Measurements from ENCODE around the gene CD244. TPM values are rescaled to one million over a fixed set of nuclear protein-coding genes. Genes with fewer than 3 reads are reported as not detected.

The CD244 gene
- total and polyA plus RNA-seq, 2 experiments from 2014 or later: 0.47 to 1.2 TPM

DNA sequence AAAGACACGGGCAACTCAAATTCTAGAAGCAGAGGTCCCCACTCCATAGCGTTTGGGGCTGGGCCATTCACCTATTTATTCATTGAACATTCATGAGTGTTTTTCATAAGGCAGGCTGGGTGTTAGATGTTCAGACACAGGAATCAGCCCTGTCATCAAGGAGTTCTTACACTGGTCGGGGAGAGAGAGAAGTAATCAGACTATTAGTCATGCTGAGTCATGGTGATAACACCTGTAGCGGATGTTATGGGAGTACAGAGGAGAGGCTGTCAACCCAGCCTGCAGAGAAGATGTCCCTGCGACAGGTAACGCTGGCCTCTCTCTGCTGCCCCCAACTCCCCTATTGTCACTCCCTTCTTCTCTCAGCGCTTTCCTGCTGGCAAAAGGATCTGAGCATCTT lies 49.5 kb downstream of the CD244 start:
- TF ChIP-seq EZH2 (IDR thresholded peaks at IDR 0.05; ENCODE audit: borderline replicate concordance): no peak
- TF ChIP-seq, protein P1, sequence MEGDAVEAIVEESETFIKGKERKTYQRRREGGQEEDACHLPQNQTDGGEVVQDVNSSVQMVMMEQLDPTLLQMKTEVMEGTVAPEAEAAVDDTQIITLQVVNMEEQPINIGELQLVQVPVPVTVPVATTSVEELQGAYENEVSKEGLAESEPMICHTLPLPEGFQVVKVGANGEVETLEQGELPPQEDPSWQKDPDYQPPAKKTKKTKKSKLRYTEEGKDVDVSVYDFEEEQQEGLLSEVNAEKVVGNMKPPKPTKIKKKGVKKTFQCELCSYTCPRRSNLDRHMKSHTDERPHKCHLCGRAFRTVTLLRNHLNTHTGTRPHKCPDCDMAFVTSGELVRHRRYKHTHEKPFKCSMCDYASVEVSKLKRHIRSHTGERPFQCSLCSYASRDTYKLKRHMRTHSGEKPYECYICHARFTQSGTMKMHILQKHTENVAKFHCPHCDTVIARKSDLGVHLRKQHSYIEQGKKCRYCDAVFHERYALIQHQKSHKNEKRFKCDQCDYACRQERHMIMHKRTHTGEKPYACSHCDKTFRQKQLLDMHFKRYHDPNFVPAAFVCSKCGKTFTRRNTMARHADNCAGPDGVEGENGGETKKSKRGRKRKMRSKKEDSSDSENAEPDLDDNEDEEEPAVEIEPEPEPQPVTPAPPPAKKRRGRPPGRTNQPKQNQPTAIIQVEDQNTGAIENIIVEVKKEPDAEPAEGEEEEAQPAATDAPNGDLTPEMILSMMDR (IDR thresholded peaks at IDR 0.05; ENCODE audit: poor library complexity): no peak
- no peak for TF ChIP-seq EZH2phosphoT487 (IDR thresholded peaks at IDR 0.05; ENCODE audit: low read depth, severe bottlenecking, unreplicated experiment)
- Histone ChIP-seq H3K9me3 (ENCODE audit: low read depth) (no peaks in the 10 kb centered on the region), H3K36me3 (replicated peaks; ENCODE audit: insufficient read depth, low read depth) (no peaks in the 10 kb centered on the region), H3K4me1 (ENCODE audit: insufficient read depth) (no peaks in the 10 kb centered on the region), H3K9me2 (replicated peaks; ENCODE audit: insufficient read depth) (no peaks in the 10 kb centered on the region), H3K4me2 (no peak overlapping the region), H2AFZ (no peak overlapping the region), H3K4me3 (no peak overlapping the region), H3K27me3 (no peaks in the 10 kb centered on the region), H4K20me1 (ENCODE audit: insufficient read depth, poor library complexity, severe bottlenecking) (no peaks in the 10 kb centered on the region), H3K27ac (no peak overlapping the region), H3K79me2 (no peaks in the 10 kb centered on the region)
- DNase-seq (ENCODE audit: low spot score): peak; percentile 65
- WGBS (ENCODE audit: low lambda C conversion rate, missing lambda C conversion rate): 68% methylated on average over 7 of the region's 7 CpGs

DNA sequence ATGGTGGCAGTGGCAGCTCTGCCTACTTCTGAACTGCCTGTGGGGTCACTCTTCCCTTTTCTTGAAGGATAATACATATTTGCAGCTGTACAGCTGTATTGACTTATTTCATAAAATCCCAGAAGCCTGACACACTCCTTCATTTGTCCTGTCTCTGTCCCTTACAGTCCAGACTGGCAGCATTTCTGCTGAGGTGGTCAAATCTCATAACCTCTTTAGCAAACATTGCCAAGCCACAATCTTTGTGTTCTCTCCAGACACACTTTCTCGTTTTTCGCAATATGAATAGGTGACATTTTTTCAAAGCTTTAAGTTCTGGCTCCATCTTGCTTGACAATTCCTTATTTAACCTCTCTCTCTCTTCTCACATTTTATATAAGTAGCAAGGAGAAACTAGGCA lies 51.5 kb downstream of the CD244 start:
- no peak overlapping the region for H2AFZ ChIP-seq
- no peaks in the 10 kb centered on the region for H4K20me1 ChIP-seq (ENCODE audit: insufficient read depth, poor library complexity, severe bottlenecking)
- H3K36me3 ChIP-seq (replicated peaks; ENCODE audit: insufficient read depth, low read depth): no peaks in the 10 kb centered on the region
- H3K4me1 ChIP-seq (ENCODE audit: insufficient read depth): no peaks in the 10 kb centered on the region
- no peaks in the 10 kb centered on the region for H3K27me3 ChIP-seq
- TF ChIP-seq, protein P1 (IDR thresholded peaks at IDR 0.05; ENCODE audit: poor library complexity): no peak
- no peak for TF ChIP-seq EZH2 (IDR thresholded peaks at IDR 0.05; ENCODE audit: borderline replicate concordance)
- TF ChIP-seq EZH2phosphoT487 (IDR thresholded peaks at IDR 0.05; ENCODE audit: low read depth, severe bottlenecking, unreplicated experiment): no peak
- H3K9me3 ChIP-seq (ENCODE audit: low read depth): no peaks in the 10 kb centered on the region
- WGBS (ENCODE audit: low lambda C conversion rate, missing lambda C conversion rate): 75% methylated on average over 2 of the region's 2 CpGs
- no peak for DNase-seq (ENCODE audit: low spot score)
- no peak overlapping the region for H3K4me3 ChIP-seq
- H3K27ac ChIP-seq: no peak overlapping the region
- H3K4me2 ChIP-seq: no peak overlapping the region
- no peaks in the 10 kb centered on the region for H3K9me2 ChIP-seq (replicated peaks; ENCODE audit: insufficient read depth)
- H3K79me2 ChIP-seq: no peaks in the 10 kb centered on the region

DNA sequence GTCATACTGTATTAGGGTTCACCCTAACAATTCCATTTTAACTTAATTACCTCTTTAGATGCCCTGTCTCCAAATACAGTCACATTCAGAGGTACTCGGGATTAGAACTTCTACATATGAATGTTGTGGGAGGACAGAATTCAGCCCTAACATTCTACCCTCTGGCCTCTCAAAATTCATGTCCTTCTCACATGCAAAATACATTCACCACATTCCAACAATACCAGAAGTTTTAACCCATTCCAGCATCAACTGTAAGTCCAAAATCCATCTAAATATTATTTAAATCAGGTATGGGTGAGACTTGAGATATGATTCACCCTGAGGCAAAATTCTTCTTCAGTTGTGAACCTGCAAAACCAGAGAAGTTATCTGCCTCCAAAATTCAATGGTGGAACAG lies 52.2 kb downstream of the CD244 start:
- Histone ChIP-seq H3K4me2 (no peak overlapping the region), H4K20me1 (ENCODE audit: insufficient read depth, poor library complexity, severe bottlenecking) (no peaks in the 10 kb centered on the region), H3K79me2 (no peaks in the 10 kb centered on the region), H3K9me3 (ENCODE audit: low read depth) (no peaks in the 10 kb centered on the region), H2AFZ (no peak overlapping the region), H3K4me3 (no peak overlapping the region), H3K9me2 (replicated peaks; ENCODE audit: insufficient read depth) (no peaks in the 10 kb centered on the region), H3K27me3 (no peaks in the 10 kb centered on the region), H3K27ac (no peak overlapping the region), H3K36me3 (replicated peaks; ENCODE audit: insufficient read depth, low read depth) (no peaks in the 10 kb centered on the region), H3K4me1 (ENCODE audit: insufficient read depth) (no peaks in the 10 kb centered on the region)
- no peak for DNase-seq (ENCODE audit: low spot score)
- TF ChIP-seq EZH2phosphoT487 (IDR thresholded peaks at IDR 0.05; ENCODE audit: low read depth, severe bottlenecking, unreplicated experiment): no peak
- TF ChIP-seq EZH2 (IDR thresholded peaks at IDR 0.05; ENCODE audit: borderline replicate concordance): no peak
- TF ChIP-seq, protein P1 (IDR thresholded peaks at IDR 0.05; ENCODE audit: poor library complexity): no peak
- WGBS (ENCODE audit: low lambda C conversion rate, missing lambda C conversion rate): 46% methylated on average over 1 of the region's 1 CpG

DNA sequence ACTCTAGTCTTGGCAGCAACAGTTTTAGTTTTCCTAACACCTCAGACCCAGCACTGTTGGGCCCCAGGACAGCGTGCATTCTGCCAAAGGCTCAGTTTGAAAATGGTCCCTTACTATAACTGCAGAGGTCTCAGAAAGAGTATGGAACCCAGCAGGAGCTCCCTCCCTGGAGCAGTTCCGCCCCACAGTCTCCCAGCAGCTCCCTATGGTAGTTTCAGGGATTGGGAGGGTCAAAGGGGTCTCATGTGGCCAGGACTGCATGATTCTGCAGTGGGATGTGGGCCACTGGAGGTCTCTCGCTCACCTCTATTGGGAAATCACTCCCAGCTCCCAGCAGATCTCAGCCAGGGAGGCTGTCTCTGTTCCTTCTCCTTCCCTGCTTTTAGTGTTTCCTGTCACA lies 54.4 kb downstream of the CD244 start:
- no peaks in the 10 kb centered on the region for H3K9me2 ChIP-seq (replicated peaks; ENCODE audit: insufficient read depth)
- no peaks in the 10 kb centered on the region for H3K36me3 ChIP-seq (replicated peaks; ENCODE audit: insufficient read depth, low read depth)
- WGBS (ENCODE audit: low lambda C conversion rate, missing lambda C conversion rate): 94% methylated on average over 3 of the region's 3 CpGs
- no peaks in the 10 kb centered on the region for H3K27me3 ChIP-seq
- no peaks in the 10 kb centered on the region for H4K20me1 ChIP-seq (ENCODE audit: insufficient read depth, poor library complexity, severe bottlenecking)
- DNase-seq (ENCODE audit: low spot score): no peak
- no peak overlapping the region for H3K4me2 ChIP-seq
- H3K4me3 ChIP-seq: no peak overlapping the region
- H3K4me1 ChIP-seq (ENCODE audit: insufficient read depth): no peaks in the 10 kb centered on the region
- H3K79me2 ChIP-seq: no peaks in the 10 kb centered on the region
- H3K27ac ChIP-seq: no peak overlapping the region
- TF ChIP-seq, protein P1 (IDR thresholded peaks at IDR 0.05; ENCODE audit: poor library complexity): no peak
- TF ChIP-seq EZH2 (IDR thresholded peaks at IDR 0.05; ENCODE audit: borderline replicate concordance) (no peak), EZH2phosphoT487 (IDR thresholded peaks at IDR 0.05; ENCODE audit: low read depth, severe bottlenecking, unreplicated experiment) (no peak)
- H3K9me3 ChIP-seq (ENCODE audit: low read depth): no peaks in the 10 kb centered on the region
- no peak overlapping the region for H2AFZ ChIP-seq

Measured in hepatocyte (in vitro differentiated cells).